NOMO-1 treated with dmso at 0.1 percent for 144 hours (cell line): Measurements from ENCODE around the gene SELENOI.
"Not testable (repeated sequence)": the region's sequence is repeated elsewhere in the genome, so short reads cannot be mapped to it uniquely, and the experiment has no call there.

Source experiments
- DNase-seq: peaks from one replicate; lab custom pipeline; 2025; ENCODE audit not compliant: unreplicated experiment; lab: John Stamatoyannopoulos, UW

SELENOI gene

DNA sequence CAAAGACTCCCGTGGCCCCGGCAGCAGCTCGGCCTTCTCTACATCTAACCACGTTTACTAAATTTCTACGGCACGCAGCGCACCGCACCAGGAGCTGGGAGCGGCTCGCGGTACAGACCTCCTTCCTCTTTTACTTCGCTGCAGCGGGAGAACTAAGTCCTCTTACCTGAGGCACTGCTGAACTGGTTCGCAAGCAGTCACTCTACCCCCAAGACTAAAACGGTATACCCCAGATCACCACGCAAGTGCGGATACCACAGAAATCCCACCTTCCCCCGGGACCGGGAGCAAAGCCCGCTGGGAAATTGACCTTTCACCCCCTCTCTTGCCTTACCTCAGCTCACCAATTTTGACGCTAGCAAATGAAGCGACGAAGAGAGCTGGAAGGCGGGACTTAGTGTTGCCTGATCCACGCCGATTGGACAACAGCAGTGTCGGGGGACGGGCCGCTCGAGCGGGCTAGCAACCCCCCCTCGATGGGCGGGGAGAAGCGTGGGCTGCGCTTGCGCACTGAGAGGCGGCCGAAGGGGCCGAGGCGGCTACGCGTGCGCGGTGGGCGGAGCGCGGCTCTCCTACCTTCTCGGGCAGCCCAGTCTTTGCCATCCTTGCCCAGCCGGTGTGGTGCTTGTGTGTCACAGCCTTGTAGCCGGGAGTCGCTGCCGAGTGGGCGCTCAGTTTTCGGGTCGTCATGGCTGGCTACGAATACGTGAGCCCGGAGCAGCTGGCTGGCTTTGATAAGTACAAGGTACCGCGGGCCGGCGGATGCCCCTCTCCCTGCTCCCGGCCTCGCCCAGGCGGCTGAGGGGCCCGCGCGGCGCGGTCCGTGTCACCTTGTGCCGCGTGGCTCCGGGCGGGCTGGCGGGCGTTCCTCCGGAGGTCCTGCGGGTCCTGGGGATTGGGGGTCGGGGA is at the start of gene SELENOI:
Gene SELENOI (plus strand): TSS at position 599 of the 909 bp plus-strand sequence. CDS start 90 bp downstream, at position 689.
- DNase-seq = peak; percentile 97

DNA sequence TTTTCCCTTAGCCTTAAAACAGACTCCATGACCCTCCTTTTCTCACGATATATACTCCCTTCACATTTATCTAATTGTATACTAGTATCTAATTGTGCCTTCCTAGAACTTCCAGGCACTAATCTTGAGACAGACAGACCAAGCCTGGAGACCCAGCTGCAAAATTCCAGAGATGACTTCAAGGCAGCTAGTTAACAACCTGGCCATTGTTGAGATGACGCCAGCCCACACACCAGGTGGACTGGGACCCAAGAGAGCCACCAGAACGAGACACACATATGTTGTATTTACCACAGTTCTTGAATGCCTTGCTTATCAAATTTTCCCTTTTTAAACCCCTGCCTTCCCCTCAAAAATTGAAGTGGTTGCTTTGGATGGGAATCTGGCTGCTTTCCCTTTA is 48.9 kb upstream of the SELENOI start:
- DNase-seq = no peak

DNA sequence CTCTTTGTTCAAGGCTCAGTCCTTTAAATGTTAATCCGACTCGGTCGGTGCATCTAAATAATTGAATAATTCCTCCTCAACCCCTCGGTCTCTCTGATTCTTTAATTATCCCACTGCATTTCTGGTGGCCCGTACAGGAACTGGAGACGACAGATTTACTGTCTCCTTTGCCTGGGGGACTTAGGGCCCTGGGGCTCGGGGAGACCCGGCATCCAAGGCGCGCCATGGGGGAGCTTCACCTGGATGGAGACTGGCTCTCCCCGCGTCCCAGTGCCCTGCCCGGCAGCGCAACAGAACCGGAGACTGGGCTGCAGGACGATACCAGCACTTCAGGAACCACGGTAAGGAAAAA is 47.7 kb upstream of the SELENOI start:
- no peak for DNase-seq

DNA sequence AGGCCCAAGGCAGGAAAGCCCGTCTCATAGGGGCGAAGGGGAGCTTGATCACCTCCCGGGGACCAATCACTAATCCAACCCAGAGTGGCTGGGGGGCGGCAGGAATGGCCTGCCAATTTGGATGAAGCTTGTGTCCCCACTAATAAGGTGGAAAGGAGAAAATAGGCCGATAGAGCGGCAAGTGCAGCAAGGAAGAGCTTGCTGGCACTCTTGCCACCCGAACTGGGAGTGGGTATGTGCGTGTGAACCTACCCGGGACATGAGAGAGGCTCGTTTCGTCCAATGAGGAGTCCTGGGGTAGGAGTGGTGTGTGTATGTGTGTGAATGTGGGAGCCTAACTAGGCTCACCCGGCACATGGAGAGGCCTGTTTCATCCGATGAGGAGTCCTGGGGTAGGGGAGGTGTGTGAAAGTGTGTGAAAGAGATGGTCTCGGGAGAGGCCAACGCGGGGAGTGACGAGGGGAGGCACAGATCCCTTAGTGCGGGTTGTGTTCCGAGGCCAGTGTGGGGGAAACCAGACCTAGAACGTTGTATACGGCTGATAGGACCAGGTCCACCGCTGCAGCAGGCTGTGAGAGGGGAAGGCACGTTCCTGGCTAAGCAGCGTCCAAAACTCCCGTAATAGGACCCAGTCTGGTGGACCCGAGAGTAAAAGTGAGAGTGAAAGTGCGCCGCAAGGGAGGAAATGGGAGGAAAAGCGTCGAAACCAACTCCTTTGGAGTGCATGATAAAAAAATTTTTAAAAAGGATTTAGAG is 47.1 kb upstream of the SELENOI start:
- peak; percentile 40 for DNase-seq

DNA sequence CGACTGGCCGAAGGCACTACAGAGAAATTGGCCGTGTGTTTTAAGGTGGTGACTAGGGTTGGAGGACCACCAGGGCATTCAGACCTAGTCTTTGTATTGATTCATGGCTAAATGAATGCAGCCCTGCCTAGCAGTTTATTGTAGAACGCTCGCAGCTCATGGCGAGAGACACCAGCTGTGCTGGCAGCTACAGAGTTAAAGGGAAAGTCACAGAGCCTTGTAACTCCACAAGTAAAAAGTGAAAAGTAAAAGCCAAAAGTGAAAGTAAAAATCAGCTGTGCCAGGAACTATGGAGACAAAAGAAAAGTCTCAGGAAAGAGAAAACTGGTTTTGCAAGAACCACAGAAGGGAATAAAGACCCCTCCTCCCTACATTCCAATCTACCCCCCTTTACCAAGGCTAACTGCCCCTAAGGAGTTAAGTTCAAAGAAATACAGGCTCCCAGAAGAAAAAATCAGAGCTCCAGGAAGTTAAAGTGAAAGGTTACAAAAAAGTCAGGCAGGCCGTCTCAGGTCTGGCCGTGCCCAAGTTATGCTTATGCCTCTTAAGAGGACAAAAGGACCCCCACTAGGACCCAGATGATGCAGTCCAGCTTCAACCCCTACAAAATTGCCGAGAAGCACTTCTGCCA is 46.4 kb upstream of the SELENOI start:
- peak; percentile 31 for DNase-seq

DNA sequence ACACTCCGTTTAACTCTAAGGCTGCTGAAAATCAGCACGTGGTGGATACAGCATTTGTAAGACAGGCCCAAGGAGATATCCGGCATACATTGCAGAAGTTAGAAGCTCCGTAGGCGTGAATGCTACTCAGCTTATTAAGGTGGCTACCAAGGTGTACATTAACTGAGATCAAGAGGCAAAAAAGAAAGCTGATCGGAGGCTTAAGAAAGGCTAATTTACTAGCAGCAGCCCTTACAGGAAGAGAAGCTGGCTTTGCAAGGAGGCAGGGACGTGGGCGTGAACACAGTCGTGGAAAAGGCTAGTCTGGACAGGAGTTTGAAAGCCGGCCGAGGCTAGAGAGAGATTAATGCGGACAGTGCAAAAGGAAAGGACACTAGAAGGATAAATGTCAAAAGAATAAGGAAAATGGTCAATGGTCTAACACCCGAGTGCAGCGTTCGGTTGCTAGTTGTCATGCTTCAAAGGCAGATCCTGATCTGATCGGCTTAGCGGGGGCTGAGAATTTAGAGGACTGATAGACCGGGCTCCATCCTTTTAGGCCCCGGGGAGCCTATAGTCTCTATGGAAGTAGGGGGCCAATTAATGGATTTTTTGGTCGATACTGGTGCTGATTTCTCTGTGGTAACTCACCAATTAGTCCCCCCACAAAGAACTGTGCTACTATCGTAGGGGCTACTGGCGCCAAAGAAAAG is 45.6 kb upstream of the SELENOI start:
- DNase-seq = no peak

DNA sequence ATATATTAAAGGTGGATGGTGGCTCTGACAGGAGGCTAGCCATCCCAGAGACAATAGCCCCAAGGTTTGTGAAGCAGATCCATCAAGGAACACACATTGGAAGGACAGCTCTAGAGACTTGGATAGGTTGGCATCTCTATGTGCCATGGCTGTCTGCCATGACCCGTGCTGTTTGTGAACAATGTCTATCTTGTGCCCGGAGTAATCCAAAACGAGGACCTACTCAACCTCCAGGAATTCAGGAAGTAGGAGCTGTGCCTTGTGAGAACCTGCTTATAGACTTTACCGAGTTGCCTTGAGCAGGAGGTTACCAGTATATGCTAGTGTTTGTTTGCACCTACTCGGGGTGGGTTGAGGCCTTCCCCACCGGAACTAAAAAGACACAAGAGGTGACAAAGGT is 43.1 kb upstream of the SELENOI start:
- DNase-seq = no peak

GRCh38 chr2:26305094-26305493 is 40.8 kb upstream of the SELENOI start:
- DNase-seq = not testable (repeated sequence)

DNA sequence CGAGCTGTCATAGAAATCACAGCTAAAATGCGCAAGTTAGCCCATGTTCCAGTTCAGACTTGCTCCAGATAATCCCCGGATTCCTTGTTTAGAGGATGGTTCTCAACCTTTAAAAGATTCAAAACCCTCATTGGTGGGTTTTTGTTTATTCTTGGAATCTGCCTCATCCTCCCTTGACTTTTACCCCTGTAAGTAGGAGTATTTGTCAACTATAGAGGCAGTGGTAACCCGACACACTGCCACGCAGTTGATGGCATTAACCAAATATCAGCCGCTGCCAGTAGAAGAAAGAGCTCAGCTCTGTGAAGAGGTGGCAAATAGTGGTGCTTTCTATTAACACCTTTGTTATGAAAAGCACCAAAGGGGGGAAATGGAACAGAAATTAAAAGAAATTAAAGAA is 40.4 kb upstream of the SELENOI start:
- no peak for DNase-seq

DNA sequence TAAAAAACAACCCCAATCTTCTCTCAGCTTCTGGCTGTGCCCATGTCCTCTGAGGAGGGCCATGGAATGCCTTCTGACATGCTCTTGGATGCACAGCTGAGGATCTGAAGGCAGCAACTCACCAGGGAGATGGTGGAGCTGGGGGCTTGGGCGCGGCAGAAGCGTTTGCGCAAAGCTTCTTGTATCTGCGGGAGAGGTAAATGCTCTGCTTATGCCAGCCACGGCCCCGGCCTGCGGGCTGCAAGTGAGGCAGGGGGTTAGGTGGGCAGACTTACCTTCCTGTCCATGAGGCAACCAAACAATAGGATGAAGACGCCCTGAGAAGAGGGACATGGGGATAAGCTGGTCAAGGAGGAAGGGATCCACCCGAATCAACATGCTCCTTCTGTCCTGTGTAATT is 36.0 kb upstream of the SELENOI start:
- DNase-seq = no peak

DNA sequence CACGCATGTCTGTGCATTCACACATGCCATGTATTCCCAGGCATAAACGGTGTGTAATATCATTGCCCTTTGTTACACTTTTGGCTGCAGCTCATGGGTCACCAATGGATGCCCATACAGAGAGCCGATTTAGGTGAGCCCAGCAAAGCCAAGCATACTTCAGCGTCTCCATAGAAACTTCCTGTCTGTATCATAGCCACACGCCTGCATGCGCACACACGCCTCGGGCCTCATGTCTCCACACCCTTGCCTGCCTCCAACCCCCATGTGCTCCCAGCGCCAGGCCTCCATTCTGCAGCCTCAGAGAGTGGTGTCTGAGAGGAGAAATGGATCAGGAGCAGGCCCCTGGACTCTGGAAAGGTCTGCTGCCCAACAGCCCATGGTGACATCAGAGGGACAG is 33.5 kb upstream of the SELENOI start:
- no peak for DNase-seq

DNA sequence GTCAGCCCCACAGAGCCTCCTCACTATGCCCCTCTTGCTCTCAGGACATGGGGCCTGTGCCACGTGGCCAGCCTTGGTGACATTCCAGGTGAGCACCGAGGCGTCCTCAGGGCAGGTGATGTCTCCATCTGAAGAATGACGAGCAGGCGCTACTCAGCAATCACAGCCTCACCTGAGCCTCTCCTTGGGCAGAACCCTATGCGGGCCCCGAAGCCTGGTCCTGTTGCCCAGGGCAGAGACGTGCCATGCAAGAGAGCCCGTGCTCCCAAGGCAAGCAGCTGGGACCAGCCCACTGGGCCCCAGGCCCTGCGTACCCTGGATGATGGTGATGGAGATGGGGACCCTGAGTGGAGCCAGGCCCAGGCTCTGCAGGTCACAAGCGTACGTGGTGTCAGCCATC is 32.5 kb upstream of the SELENOI start:
- no peak for DNase-seq

- no peak for DNase-seq
Measured at GRCh38 chr2:26314243-26314642, 31.7 kb upstream of the SELENOI start.

DNA sequence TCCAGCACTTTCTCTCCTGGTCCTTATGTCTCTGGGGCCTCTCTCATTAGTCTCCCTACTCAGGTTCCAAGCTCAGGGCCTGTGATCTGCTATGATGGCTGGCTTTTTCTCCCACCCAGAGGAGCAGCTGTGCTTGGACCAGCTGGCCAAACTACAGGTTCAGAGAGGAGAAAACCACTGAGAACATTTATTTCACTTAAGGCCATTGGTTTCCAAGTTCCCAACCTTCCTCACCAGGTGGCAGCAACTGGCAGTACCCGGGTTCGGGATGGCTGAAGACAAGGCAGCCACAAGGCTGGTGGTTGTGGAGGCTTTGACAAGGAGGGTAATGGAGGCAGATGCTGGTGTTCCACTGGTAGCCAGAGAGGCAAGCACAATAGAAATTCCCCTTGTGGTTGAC is 29.9 kb upstream of the SELENOI start:
- DNase-seq = no peak

DNA sequence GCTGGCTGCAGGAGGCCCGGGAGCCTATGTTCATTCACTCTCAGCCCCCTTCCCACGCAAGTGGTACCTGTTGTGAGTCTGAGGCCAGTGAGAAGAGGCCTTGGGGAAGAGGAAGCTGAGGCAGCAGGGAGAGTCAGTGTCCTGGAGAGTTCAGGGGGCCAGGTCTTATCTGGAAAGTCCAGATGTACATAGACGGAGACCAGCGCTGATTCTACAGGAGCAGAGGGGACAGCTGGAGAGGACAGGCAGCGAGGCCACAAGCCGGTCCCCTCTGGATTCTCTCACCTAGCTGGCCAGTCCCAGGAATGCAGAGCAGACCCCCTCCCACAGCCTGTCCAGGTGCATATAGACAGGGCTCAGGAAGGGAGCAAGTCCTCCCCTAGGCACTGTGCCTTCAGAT is 29.1 kb upstream of the SELENOI start:
- DNase-seq = no peak

DNA sequence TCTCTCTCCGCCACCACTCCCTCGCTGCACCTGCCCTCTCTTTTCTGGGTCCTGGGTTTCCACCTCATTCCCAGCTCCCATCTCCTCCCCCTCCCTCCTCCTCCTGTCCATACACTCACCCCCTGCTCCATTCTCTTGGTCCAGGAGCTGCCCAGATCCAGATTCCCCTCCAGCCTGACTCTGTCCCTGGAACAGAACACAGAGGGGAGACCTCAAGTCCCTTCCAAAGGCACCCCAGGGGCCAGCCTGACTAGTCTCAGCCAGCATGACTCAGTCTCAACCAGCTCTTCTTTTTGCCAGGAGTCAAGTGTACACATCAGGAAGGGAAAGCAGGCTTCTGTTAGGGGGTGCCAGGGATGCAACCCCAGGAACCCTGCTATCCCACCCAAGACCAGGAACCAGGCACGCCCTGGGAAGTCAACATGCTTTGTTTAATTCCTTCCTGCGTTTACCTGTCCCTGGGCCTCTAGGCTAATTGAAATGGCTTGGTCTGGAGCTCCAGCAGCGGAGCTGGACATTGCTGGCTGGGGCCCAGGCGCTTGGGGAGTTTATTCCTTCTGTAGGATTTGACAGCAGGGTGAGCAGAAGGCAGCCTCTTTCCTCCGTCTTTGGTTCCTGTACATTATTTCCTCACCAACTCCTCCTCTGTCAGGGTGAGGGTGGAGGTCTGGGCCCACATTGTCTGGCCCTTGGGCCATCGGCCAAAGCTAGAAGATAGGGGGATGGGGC is 28.4 kb upstream of the SELENOI start:
- DNase-seq = no peak

- DNase-seq = no peak
Measured at GRCh38 chr2:26318950-26319349, 27.0 kb upstream of the SELENOI start.

DNA sequence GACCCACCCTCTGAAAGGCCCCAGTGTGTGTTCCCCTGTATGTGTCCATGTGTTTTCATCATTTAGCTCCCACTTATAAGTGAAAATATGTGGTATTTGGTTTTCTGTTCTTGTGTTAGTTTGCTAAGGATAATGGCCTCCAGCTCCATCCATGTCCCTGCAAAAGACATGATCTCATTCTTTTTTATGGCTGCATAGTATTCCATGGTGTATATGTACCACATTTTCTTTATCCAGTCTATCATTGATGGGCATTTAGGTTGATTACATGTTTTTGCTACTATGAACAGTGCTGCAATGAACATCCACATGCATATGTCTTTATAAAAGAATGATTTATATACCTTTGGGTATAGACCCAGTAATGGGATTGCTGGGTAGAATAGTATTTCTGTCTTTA is 21.5 kb upstream of the SELENOI start:
- not testable (repeated sequence) for DNase-seq

- DNase-seq = no peak
Measured at GRCh38 chr2:26324903-26325302, 21.0 kb upstream of the SELENOI start.

GRCh38 chr2:26325851-26326250 is 20.1 kb upstream of the SELENOI start:
- no peak for DNase-seq

DNA sequence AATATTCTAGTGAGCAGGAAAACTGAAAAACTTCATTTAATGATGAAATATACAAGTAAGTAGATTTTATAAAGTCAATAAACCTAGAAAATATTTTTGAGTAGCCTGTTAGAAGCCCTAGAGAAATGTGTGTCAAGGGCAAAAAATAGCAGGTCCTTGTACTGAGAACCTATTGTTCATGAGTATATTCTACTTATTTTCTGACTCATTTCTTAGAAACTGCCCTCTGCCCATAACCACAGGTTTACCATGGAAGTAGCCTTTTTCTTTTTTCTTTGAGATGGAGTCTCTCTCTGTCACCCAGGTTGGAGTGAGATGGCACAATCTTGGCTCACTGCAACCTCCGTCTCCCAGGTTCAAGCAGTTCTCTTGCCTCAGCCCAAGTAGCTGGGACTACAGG is 19.4 kb upstream of the SELENOI start:
- DNase-seq = no peak
